GM21526 (cell line): ENCODE results near the gene ITPKB.

Experiments
- ATAC-seq: cut with Tn5 transposase; IDR thresholded peaks from one replicate; pipeline ENCODE4 v1.9.1; 2021; ENCODE audit warnings: moderate library complexity; ENCODE audit not compliant: unreplicated experiment, low FRiP score

ITPKB gene

DNA sequence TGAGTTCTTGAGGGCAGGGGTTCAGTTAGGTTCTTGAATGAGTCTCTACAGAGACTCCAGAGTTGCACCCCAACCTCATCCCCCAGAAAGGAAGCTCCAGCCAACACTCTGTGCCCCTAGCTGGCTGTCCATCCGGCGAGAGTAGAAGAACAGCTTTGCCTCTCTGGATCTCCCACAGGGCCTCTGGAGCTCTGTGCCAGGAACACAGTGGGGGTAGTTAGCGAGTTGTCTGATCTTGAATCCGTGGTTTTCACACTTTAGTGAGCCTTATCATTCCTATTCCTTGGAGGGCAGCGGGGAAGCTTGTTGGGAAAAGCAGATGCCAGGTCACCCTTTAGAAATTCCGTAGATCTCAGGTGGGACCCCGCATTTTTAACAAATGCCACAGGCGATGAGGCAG is 145.5 kb downstream of the ITPKB start:
- no peak for ATAC-seq

DNA sequence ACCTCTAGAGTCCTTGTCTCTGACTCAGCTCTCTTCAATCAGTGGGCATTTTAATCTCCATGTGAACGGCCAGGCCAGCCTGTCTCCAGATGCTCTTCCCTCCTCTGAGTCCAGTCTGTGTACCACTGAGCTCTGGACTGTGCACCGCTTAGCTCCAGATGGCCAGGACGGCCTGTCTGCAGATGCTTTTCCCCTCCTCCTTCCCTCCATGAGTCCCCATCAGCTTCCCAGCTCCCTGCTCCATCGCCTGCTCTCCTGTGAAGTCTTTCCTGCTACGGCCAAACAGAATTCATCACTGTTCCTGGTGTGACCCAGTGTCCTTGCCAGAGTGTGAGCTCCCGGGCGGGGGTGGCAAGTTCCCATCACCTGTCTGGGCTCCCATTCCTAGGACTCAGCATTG is 148.5 kb downstream of the ITPKB start:
- ATAC-seq, result no peak

DNA sequence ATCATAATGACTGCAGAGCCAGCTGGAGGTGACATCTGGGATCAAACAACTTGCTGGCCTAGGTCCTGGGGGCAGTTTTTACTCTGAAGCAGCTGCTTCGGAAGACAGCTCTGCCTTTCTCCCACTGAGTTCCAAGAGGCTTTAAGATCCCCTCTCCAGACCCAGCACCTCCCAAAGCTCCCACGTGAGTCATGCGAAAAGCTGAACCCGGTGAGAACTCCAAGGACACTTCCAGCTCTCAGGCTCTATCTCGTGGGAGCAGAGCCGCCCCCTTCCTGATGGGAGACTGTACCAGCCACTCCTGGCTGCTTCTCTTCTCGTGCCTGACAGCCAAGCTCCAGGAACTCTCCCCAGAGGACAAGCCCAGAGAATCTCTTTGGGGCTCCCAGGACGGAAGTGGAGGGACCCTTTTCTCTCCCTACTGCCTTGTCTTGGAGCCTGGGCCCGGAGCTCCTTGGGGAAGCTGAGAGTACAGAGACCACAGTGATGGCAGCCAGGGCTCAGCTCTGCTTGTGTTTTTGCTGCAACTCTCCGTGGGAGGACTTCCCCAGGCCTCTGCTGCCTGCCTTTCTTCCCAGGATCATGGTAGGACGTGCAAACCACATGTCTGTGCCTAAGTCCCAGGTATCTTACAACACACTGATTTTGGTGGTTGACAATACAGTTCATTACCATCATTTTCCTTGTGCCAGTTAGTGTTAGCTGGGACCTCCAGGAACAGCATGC is 149.9 kb downstream of the ITPKB start:
- no peak for ATAC-seq

DNA sequence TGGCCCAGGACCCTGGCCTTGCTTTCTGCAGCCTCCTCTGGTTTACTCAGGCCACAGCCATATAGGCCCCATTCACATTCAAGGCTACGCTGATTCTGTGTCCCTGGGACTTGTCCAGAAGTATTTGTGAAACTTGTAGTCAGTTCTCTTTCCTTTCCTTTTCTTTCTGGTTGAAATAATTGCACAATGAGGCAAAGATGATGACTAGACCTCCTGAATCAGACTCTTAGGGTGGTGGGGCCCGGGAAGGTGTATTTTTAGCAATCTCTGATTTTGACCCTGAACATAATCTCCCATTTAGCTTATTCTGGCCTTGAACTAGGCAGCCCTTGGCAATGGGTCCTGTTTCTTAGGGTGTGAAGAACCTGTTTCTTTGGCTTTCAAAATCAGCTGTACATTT is 150.6 kb downstream of the ITPKB start:
- no peak for ATAC-seq

DNA sequence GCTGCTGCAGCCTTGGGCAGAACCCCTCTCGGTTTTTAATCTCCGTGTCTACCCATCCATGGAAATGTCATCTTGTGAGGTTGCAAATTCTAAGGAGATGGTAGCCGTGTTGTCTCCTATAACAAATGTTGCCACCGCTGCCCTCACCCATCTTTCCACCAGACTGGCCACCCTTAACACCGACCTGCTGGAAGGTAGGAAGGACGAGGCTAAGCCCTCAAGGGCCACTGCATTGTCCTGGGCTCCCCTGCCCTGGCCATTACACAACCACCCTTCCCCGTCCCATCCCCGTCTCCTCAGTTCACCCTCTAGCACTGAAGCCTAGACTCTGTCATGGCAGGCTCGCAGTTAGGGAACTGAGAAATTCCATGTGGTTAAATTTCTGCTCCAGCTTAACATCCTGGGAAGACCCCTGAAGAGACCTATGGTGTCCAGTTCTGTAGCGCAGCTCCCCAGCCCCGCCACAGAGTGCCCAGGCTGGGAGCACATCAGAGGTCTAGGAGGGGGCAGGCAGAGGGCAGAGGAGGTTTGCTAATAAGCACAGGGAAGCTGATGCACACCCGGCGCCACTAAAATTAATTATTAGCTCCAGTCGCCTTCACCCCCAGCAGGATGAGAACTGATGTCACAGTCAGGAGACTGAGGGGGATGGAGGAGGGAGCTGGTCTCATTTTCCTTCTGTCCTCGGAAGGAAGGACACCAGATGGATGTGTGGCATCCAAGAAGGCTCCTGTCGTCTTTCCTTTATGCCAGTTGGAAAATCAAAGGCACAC is 152.2 kb downstream of the ITPKB start:
- ATAC-seq, result no peak

DNA sequence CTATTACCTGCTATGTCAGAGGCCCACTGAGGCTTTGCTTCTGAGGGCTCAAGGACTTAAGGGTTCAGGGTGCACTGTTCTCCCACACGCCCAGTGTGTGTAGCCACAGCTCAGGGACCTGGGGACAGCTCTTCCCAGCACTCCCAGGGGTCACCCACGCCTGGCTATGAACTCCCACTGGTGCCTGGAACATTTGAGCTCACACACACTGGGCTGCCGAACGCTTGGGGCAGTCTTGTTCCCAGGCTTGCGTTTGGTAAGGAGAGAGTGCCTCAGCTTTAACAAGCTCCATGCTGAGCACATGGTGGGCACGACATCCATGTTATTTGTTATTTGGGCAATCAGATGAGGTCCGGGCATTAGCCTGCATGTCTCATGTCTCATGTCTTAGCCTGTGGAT is 153.0 kb downstream of the ITPKB start:
- no peak for ATAC-seq

DNA sequence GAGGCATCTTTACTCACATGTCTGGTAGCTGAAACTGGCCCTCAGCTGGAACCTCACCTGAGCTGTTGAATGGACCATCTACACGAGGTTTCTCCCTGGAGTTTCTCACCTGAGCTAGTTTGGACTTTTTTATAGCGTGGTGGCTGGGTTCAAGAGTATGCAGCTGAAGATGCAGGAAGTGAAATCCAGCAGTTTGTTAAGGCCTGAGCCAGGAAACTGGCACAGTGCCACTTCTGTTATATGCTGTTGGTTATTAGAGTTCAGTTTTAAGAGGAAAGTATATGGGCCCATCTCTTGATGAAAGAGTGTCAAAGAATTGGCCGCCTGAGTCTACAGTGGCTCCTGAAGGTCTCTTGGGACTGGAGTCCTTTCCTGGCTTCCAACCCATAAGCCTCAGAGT is 154.9 kb downstream of the ITPKB start:
- ATAC-seq, result no peak

DNA sequence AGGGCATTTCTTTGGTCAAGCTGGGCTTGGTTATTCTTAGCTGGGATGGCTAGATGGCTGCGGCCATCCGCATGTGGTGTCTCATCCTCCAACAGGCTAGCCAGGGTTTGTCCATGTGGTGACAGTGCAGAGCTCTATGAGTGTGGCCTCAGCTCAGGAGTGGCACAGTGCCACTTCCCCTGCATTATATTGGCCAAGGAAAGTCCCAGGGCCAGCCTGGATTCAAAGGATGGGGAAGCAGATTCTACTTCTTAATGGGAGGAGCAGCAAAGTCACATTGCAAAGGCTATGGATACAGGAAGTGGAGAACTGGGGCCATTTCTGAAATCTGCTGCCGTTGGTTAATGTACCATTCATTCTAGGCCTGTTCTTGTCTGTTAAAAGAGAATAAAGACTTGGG is 156.1 kb downstream of the ITPKB start:
- ATAC-seq, result no peak
